CD4-positive, alpha-beta T cell treated with Interleukin-17A for 1 hour (primary cell): Measurements from ENCODE around the gene HARBI1.

ENCODE experiments used
- DNase-seq: peaks from one replicate; pipeline ENCODE4 v3.0.0-alpha.2; 2020

Gene HARBI1

GRCh38 chr11:46617134-46617971 lies at the start of gene HARBI1, which contains the start of gene ATG13:
TSS of gene HARBI1 (minus strand) at chr11:46617227. CDS start at chr11:46616237, 990 bp downstream.
TSS of gene ATG13 (plus strand) at chr11:46617553. CDS start at chr11:46644292, 26,739 bp downstream.
- DNase-seq: peak; percentile 93

GRCh38 chr11:46666516-46666915 lies 49.5 kb upstream of the HARBI1 start:
- no peak for DNase-seq

GRCh38 chr11:46665356-46665755 lies 48.3 kb upstream of the HARBI1 start:
- no peak for DNase-seq

- no peak for DNase-seq
These were observed 47.6 kb upstream of the HARBI1 start for GRCh38 chr11:46664612-46665011.

GRCh38 chr11:46663277-46663940 lies 46.4 kb upstream of the HARBI1 start:
- DNase-seq: no peak

DNA sequence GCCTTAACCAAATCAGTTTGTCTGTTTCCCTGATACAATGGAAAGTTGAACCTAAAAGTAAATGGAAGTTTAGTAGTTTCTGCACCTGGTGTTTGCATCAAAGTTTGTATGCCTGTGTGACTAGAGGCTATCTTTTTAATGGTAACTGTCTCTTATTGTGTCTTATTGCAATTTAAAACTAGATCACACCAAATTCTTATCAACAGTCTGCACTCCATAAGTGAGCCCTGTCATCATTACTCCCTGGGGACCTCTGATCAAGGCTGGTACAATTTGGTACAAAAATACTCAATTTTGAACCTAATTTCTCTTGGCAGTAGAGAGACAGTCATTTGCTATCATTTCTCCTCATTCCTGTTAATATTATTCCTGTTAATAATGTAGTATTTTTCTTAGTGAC lies 45.3 kb upstream of the HARBI1 start:
- no peak for DNase-seq

GRCh38 chr11:46661836-46662235 lies 44.8 kb upstream of the HARBI1 start:
- no peak for DNase-seq

DNA sequence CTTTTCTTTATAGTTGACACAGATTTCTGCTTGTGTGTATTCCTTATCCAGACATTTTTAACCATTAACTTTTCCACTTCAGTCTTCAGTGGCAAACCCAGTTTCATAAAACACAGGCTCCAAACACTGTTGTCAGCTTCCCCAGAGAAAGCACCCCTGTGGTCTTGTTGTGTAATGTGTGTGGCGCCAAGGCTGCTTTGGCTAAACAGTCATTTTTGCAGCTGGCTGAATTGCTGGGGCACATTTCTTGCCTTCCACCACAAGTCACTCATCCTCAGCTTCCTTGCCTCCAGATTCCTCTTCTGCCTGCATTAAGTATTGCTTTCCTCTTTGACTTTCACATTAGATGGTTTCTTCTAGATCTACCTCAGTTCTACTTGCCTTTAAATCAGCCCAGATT lies 42.9 kb upstream of the HARBI1 start:
- DNase-seq: no peak

- DNase-seq: no peak
These were observed 41.2 kb upstream of the HARBI1 start for GRCh38 chr11:46658259-46658658.

- no peak for DNase-seq
These were observed 40.2 kb upstream of the HARBI1 start for GRCh38 chr11:46657186-46657585.

GRCh38 chr11:46655631-46656030 lies 38.6 kb upstream of the HARBI1 start:
- DNase-seq: no peak

GRCh38 chr11:46649180-46649738 lies 32.2 kb upstream of the HARBI1 start:
- no peak for DNase-seq

GRCh38 chr11:46643986-46644385 lies 27.0 kb upstream of the HARBI1 start:
- DNase-seq: no peak

DNA sequence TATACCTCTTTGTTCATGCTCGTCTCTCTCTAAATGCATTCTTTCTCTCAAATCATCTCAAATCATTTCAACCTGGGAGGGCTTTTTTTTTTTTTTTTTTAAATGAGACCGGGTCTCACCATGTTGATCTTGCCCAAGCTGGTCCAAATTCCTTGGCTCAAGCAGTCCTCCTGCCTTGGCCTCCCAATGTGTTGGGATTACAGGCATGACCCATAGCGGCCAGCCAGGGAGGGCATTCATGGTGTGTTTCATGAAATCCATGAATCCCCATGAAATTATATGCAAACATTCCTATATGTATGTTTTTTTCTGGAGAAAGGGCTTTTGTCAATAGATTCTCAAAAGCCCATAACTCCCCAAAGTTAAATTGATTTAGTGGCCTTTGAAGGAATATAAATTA lies 26.5 kb upstream of the HARBI1 start:
- no peak for DNase-seq

- DNase-seq: no peak
These were observed 25.8 kb upstream of the HARBI1 start for GRCh38 chr11:46642627-46643335.

DNA sequence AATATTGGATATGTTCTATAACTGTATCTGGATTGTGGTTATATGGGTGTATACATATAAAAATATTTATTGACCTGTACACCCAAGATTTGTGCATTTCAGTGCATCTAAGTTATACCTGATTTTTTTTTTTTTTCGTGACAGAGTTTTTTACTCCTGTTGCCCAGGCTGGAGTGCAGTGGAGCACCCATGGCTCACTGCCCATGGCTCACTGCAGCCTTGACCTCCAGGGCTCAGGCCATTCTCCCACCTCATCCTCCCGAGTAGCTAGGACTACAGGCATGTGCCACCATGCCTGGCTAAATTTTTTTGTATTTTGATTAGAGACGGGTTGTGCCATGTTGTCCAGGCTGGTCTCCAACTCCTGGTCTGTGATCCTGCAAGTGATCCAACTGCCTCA lies 24.6 kb upstream of the HARBI1 start:
- DNase-seq: no peak

- DNase-seq: no peak
These were observed 23.2 kb upstream of the HARBI1 start for GRCh38 chr11:46640036-46640788.

GRCh38 chr11:46639197-46639839 lies 22.3 kb upstream of the HARBI1 start:
- no peak for DNase-seq

DNA sequence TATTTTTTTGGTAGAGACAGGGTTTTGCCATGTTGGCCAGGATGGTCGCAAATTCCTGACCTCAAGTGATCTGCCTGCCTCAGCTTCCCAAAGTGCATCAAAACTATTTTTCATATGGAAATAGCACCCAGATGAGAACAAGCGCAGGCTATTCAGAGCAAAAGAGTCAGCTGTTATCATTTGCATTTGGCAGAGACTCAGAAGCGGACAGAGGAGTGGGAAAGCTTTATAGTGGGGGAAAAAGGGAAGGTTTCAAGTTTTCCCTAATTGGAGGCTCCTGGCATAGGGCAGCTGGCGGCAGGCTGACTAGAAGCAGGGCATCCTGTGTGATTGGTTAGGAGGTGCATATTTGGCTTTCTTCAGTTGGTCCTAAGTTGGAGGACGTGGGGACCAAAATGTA lies 20.5 kb upstream of the HARBI1 start:
- DNase-seq: no peak

DNA sequence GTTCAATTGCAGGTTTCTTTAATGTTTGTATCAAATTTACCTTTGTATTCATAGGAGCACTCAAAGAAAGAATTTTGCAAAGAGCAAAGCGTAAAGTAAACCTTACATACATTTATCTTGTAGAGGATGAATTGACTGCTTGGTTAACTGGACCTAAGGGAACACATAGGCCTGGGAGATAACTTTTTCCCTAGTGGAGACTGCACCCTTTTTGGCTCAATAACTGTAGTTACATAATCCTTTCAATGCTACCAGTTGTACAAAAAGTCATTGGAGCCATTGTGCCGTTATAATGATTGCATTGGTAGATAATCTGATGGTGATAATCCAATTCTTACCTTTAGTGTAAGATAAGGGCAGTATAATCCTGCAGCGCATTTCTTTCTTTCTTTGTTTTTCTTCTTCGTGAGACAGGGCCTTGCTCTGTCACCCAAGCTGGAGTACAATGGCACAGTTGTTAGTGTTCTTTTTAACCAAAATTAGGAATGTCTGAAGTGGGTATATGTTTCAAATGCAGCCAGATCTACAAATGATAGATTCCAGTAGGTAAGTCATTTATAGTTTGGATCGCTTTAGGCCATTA lies 18.6 kb upstream of the HARBI1 start:
- no peak for DNase-seq
